HPDE6-E6E7 (cell line): ENCODE measurements around the gene NFILZ.

Source experiments
- DNase-seq: peaks from one replicate; pipeline ENCODE4 v3.0.0; 2011; ENCODE audit warnings: missing footprints; ENCODE audit errors: extremely low spot score

The NFILZ gene

GRCh38 chr19:8629996-8630683 lies at the start of gene NFILZ:
Gene NFILZ, plus strand, starts transcription at chr19:8630633. Its CDS starts 46,133 bp downstream, at chr19:8676766.
- DNase-seq = no peak

GRCh38 chr19:8580710-8581281 lies 49.6 kb upstream of the NFILZ start:
- no peak for DNase-seq

- DNase-seq = no peak
Observed at GRCh38 chr19:8584965-8585893, 45.2 kb upstream of the NFILZ start.

GRCh38 chr19:8585894-8586750 lies 44.3 kb upstream of the NFILZ start:
- no peak for DNase-seq

GRCh38 chr19:8589177-8589714 lies 41.2 kb upstream of the NFILZ start:
- no peak for DNase-seq

GRCh38 chr19:8592231-8593009 lies 38.0 kb upstream of the NFILZ start:
- no peak for DNase-seq

DNA sequence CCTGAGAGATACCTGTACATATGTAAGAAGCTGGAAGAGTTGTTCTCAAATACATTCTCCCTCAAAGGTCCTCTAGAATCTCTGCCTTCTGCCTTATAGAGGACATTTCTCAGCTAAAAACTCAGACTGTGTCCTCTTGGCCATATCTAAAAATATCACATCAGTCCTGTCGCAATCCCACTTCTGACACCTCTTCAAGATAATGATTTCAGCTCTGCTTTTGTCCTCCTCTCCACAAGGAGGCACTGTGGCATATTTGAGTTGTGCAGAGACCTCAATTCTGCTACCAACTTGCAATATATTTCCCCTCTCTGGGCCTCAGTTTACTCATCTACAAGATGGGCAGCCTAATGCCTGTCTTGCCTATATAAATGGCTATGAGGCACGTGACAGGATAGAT lies 36.5 kb upstream of the NFILZ start:
- no peak for DNase-seq

DNA sequence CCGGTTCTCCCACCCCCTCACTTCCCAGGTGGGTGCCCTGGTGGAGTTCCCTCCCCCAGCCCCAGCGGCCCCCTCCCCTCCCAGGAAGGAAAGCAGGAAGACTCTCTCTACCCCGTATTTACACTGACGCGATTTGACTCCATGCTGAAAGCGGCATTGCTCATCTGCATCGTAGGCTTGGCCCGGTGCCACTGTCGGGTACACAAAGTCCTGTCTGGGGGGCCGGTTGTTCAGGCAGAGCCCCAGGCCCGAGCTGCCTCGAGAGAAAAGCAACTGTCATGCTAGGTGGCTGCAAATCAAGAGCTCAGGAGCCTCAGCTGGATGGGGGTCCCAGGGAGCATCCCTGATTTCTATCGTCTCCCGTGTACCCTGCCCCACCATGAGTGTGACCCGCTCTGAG lies 34.8 kb upstream of the NFILZ start:
- DNase-seq = no peak

DNA sequence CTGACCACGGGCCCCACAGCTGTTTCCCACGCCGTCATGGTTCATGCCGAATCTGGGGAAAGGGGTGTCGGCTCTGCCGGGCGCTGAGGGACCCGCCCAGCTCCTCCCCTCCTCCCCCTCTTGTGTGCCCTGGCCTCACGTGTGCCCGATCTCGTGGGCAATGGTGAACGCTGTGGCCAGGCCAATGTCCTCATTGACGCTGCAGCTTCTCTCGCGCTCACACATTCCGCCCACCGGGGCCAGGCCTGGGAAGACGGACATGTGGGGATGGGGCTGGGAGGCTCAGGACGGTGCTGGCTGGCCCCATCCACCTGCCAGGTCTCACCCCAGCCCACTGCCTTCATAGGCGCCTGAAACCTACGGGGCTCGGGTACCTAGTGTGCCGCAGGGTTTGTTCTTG lies 34.3 kb upstream of the NFILZ start:
- DNase-seq = no peak

- no peak for DNase-seq
Observed at GRCh38 chr19:8600064-8600463, 30.4 kb upstream of the NFILZ start.

GRCh38 chr19:8600816-8601215 lies 29.6 kb upstream of the NFILZ start:
- no peak for DNase-seq

GRCh38 chr19:8601796-8602195 lies 28.6 kb upstream of the NFILZ start:
- no peak for DNase-seq

GRCh38 chr19:8605514-8605913 lies 24.9 kb upstream of the NFILZ start:
- DNase-seq = no peak

DNA sequence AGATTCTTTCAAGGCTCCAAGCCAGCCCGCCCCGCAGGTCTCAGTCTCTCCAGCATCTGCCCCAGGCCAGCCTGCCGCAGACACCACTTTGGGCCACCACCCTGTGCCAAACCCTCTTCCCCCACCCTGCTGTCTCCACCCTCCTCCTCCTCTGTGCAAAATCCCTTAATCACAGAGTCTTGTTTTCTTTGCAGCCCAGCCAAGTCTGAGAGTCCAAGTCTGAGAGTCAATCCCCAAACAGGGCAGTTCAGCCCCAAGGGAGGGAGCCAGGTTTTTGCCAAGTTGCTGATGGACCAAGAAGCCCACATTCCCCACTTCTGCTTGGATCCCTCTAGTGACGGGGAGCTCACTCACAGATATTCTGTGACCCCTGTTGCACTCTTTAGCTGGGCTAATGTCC lies 23.0 kb upstream of the NFILZ start:
- DNase-seq = no peak

DNA sequence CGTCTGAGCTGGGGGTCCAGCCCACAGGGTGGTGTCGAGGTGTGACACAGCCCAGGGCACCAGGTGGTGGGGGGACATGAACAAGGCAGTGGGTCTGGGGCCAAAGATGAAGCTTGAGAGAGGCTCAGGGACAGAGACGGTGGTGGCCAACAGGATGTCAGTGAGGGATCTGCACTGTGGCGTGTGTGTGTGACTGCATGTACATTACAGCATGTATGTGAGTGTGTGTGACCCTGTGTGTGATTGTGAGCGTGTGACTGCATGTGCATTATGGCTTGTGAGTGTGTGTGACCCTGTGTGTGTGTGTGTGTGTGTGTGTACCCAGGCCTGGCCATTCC lies 21.5 kb upstream of the NFILZ start:
- DNase-seq = no peak

GRCh38 chr19:8609279-8610040 lies 21.0 kb upstream of the NFILZ start:
- no peak for DNase-seq

DNA sequence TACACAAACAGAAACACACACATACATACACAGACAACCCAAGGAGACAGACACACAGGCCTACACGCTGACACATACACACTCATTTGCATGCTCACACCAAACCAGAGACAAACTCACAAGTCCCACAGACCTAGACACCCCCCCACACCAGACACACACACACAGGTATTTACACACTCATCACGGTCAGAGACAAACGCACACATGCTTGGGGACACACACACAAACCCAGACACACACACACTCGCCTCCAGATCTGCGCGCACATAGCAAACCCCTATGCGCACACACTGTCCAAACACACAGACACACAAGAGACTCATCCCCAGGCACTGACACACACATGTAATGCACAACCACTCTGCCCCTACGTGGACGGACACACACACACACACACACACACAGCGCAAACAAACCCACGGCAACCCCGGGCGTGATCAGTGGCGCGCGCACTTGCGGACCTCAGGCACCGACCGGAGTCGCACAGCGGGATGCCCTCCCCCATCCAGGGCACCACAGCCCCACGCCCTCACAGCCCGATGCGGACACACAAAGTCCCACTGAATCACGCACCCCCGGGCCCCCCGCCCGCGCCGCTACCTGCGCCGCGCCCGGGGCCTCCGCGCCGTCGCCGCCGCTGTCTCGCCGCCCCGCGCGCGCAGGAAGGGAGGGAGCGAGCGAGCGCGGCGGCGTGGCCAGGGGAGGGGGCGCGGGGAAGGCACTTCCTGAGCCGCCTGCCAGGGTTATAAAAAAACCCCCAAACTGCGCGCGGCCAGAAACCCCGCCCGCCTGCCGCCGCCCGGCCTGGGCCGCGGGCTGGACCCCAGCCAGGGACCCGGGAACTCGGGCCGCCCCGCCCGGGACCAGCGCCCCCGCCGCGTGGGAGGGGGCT lies 20.1 kb upstream of the NFILZ start, which contains the start of gene ADAMTS10:
Gene ADAMTS10 (minus strand): TSS at position 675 of the 895 bp plus-strand sequence. CDS start 5,005 bp downstream, outside the sequence.
- DNase-seq = no peak

DNA sequence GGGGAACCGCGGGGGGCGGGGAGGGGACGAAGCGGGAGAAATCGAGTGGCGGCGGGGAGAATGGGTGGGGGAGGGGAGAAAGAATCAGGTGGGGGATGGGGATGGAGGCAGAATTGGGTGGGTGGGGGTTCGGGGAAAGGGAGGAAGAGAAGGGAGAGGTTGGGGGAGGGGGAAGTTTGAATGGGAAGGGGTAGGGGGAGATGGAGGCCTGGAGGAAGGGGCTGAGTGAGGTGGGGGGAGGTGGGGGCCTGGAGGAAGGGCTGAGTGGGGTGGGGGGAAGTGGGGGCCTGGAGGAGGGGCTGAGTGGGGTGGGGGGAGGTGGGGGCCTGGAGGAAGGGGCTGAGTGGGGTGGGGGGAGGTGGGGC lies 19.5 kb upstream of the NFILZ start:
- DNase-seq = no peak

DNA sequence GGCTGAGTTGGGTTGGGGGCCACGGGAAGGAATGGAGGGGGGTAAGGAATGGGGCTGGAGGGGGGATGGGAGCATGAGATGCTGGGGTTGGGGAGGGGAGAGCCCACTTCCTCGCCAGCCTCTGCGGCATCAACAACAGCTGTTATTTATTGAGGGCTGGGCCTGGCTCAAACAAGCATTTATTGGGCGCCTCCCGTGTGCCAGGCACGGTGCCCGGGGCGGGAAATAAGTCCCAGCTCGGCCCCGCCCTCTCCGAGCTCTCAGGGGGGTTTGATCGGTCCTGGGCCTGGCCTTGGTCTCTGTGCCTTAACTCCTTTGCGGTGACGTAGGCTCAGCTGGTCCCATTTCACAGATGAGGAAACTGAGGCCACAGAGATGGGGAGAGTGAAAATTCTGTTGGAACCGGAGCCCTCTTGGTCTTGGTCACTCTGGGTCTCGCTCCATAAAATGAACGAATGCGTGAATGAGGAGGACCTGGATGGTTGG lies 19.0 kb upstream of the NFILZ start:
- DNase-seq = no peak
